Loucy (cell line): Measurements from ENCODE around the gene RAB15.

Experiments
- EZH2phosphoT487 ChIP-seq: fragments of 200-600 bp; IDR thresholded peaks from 2 replicates; pipeline ENCODE4 v1.6.1; 2018; ENCODE audit warnings: antibody characterized with exemption, mild to moderate bottlenecking, moderate library complexity, borderline replicate concordance
- TF ChIP-seq, protein P1 (sequence below): fragments of 200-600 bp; sonication (generic); conservative IDR thresholded peaks from 2 replicates; pipeline ENCODE4 v1.5.1; 2014; ENCODE audit warnings: mild to moderate bottlenecking, antibody characterized with exemption, low read length

DNA sequence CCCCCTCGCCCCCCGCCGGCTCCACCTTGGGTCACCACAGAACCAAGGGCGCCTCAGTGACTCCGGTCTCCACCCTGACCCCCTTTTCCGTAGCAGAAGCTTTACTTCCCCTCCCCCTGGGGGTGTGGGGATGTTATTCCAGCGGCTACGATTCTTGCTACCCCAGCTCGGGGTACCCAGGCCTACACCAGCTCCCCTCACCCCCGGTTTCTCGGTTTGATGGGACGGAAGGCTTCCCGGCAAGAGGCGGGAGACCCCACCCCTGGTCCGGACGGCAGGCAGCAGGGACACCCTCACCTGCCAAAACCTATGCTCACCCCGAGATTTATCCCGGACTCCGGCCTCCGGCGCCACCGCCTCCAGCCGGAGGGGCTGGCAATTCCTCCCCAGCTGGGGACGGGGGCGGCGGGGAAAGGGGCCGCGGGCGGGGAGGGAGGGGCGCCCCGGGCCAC, 619 bp downstream of the RAB15 start:
- TF ChIP-seq, protein P1, sequence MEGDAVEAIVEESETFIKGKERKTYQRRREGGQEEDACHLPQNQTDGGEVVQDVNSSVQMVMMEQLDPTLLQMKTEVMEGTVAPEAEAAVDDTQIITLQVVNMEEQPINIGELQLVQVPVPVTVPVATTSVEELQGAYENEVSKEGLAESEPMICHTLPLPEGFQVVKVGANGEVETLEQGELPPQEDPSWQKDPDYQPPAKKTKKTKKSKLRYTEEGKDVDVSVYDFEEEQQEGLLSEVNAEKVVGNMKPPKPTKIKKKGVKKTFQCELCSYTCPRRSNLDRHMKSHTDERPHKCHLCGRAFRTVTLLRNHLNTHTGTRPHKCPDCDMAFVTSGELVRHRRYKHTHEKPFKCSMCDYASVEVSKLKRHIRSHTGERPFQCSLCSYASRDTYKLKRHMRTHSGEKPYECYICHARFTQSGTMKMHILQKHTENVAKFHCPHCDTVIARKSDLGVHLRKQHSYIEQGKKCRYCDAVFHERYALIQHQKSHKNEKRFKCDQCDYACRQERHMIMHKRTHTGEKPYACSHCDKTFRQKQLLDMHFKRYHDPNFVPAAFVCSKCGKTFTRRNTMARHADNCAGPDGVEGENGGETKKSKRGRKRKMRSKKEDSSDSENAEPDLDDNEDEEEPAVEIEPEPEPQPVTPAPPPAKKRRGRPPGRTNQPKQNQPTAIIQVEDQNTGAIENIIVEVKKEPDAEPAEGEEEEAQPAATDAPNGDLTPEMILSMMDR, result no peak
- TF ChIP-seq EZH2phosphoT487, result no peak
